ENCODE measurements around the gene TROAP.

TROAP gene

GRCh38 chr12:49346659-49347310 lies 23.7 kb downstream of the TROAP start, which contains the start of gene DNAJC22:
TSS of gene DNAJC22 (plus strand) at chr12:49346888. CDS start at chr12:49348873, 1,985 bp downstream.
- ATAC-seq (ENCODE audit: low read depth), result peak; percentile 7; the same call in 1 of the 3 replicates
- Histone ChIP-seq H3K36me3 (ENCODE audit: low read depth) (no peaks in the 10 kb centered on the region), H3K9me3 (ENCODE audit: severe bottlenecking) (no peaks in the 10 kb centered on the region), H3K27ac (ENCODE audit: poor library complexity, severe bottlenecking) (no peak within 1 kb of the TSS), H3K4me1 (ENCODE audit: insufficient read depth, poor library complexity, severe bottlenecking) (peaks cover 13% of the 10 kb centered on the region), H3K27me3 (ENCODE audit: insufficient read depth, poor library complexity, severe bottlenecking) (peaks cover 55% of the 10 kb centered on the region), H3K4me3 (ENCODE audit: severe bottlenecking) (peak within 1 kb of the TSS; percentile 12)
- no peak for TF ChIP-seq CTCF (IDR thresholded peaks at IDR 0.05; ENCODE audit: poor library complexity, severe bottlenecking)
- no peak for DNase-seq (ENCODE audit: low spot score)

- peaks cover 13% of the 10 kb centered on the region for H3K4me1 ChIP-seq (ENCODE audit: insufficient read depth, poor library complexity, severe bottlenecking)
- TF ChIP-seq CTCF (IDR thresholded peaks at IDR 0.05; ENCODE audit: poor library complexity, severe bottlenecking), result peak; percentile 96
- no peak overlapping the region for H3K27ac ChIP-seq (ENCODE audit: poor library complexity, severe bottlenecking)
- peak overlapping the region; percentile 4 for H3K4me3 ChIP-seq (ENCODE audit: severe bottlenecking)
- ATAC-seq (ENCODE audit: low read depth), result peak; percentile 79
- peaks cover 49% of the 10 kb centered on the region for H3K27me3 ChIP-seq (ENCODE audit: insufficient read depth, poor library complexity, severe bottlenecking)
- peak; percentile 63 for DNase-seq (ENCODE audit: low spot score)
- no peaks in the 10 kb centered on the region for H3K36me3 ChIP-seq (ENCODE audit: low read depth)
- H3K9me3 ChIP-seq (ENCODE audit: severe bottlenecking), result no peaks in the 10 kb centered on the region
Observed at GRCh38 chr12:49347311-49348193, 24.5 kb downstream of the TROAP start.

GRCh38 chr12:49348781-49349180 lies 25.7 kb downstream of the TROAP start:
- H3K36me3 ChIP-seq (ENCODE audit: low read depth), result no peaks in the 10 kb centered on the region
- H3K27me3 ChIP-seq (ENCODE audit: insufficient read depth, poor library complexity, severe bottlenecking), result peaks cover 36% of the 10 kb centered on the region
- H3K9me3 ChIP-seq (ENCODE audit: severe bottlenecking), result no peaks in the 10 kb centered on the region
- DNase-seq (ENCODE audit: low spot score) (no peak), ATAC-seq (ENCODE audit: low read depth) (no peak)
- H3K27ac ChIP-seq (ENCODE audit: poor library complexity, severe bottlenecking), result no peak overlapping the region
- H3K4me3 ChIP-seq (ENCODE audit: severe bottlenecking), result no peak overlapping the region
- H3K4me1 ChIP-seq (ENCODE audit: insufficient read depth, poor library complexity, severe bottlenecking), result peaks cover 13% of the 10 kb centered on the region
- no peak for TF ChIP-seq CTCF (IDR thresholded peaks at IDR 0.05; ENCODE audit: poor library complexity, severe bottlenecking)

GRCh38 chr12:49349266-49349665 lies 26.2 kb downstream of the TROAP start:
- H3K36me3 ChIP-seq (ENCODE audit: low read depth), result no peaks in the 10 kb centered on the region
- no peak for DNase-seq (ENCODE audit: low spot score)
- H3K9me3 ChIP-seq (ENCODE audit: severe bottlenecking), result no peaks in the 10 kb centered on the region
- H3K27me3 ChIP-seq (ENCODE audit: insufficient read depth, poor library complexity, severe bottlenecking), result peaks cover 32% of the 10 kb centered on the region
- no peak for TF ChIP-seq CTCF (IDR thresholded peaks at IDR 0.05; ENCODE audit: poor library complexity, severe bottlenecking)
- no peak overlapping the region for H3K4me3 ChIP-seq (ENCODE audit: severe bottlenecking)
- no peak overlapping the region for H3K27ac ChIP-seq (ENCODE audit: poor library complexity, severe bottlenecking)
- H3K4me1 ChIP-seq (ENCODE audit: insufficient read depth, poor library complexity, severe bottlenecking), result peaks cover 13% of the 10 kb centered on the region
- ATAC-seq (ENCODE audit: low read depth), result no peak

Data from RWPE2 (cell line).